Gastrocnemius medialis (tissue), 4 donors: ENCODE data around the gene TTLL3. TPM values are rescaled to one million over a fixed set of nuclear protein-coding genes. Genes with fewer than 3 reads are reported as not detected.
A peak's percentile ranks its signal among the peaks of the same experiment; 100 is the strongest.

Experiments
- ATAC-seq, 2 donors: fragments of 150-250 bp; one replicate each; pipeline ENCODE4 v1.9.1; 2016
- DNase-seq, 2 donors: peaks; one replicate each; pipeline ENCODE4 v3.0.0-alpha.2; 2019
- H3K27ac ChIP-seq, 4 donors: fragments of 200-600 bp; sonication (generic); 1 replicate in 1 of 4; 2 replicates in 3 of 4; pipeline ENCODE4 v1.5.1; 2016 to 2018; ENCODE audit warnings: mild to moderate bottlenecking in 2 of 4, moderate library complexity in 1 of 4
- H3K27me3 ChIP-seq, 3 donors: fragments of 200-600 bp; sonication (generic) in 2 of 3; 1 replicate in 1 of 3; 2 replicates in 2 of 3; pipeline versions ENCODE4 v1.5.1 to v1.6.0; 2016 to 2019; ENCODE audit warnings: mild to moderate bottlenecking in 1 of 3, moderate library complexity in 1 of 3
- H3K36me3 ChIP-seq, 2 donors: fragments of 200-600 bp; sonication (generic) in 1 of 2; one replicate each; pipeline ENCODE4 v1.5.1; 2017 to 2018
- H3K4me1 ChIP-seq, 2 donors: fragments of 200-600 bp; sonication (generic) in 1 of 2; one replicate each; pipeline ENCODE4 v1.5.1; 2016 to 2017; ENCODE audit warnings: mild to moderate bottlenecking in 2 of 2
- H3K4me3 ChIP-seq, 4 donors: fragments of 200-600 bp; sonication (generic) in 3 of 4; 1 replicate in 1 of 4; 2 replicates in 3 of 4; pipeline ENCODE4 v1.5.1; 2016 to 2019; ENCODE audit warnings: mild to moderate bottlenecking in 2 of 4
- H3K9me3 ChIP-seq, 3 donors: fragments of 200-600 bp; sonication (generic) in 2 of 3; 1 replicate in 1 of 3; 2 replicates in 2 of 3; pipeline ENCODE4 v1.5.1; 2016 to 2019
- POLR2A ChIP-seq, 2 donors: fragments of 450-650 bp; IDR thresholded peaks; one replicate each; pipeline ENCODE4 v1.6.1; 2017; ENCODE audit warnings: antibody characterized with exemption in 2 of 2, mild to moderate bottlenecking in 2 of 2, moderate library complexity in 2 of 2
- in situ Hi-C, 4 donors: fragments of 200-750 bp; cut with MboI; loops; one replicate each; pipeline versions ENCODE4 v1.15.0 to v1.8.0; 2017; ENCODE audit warnings: low sequenced_read_pairs in 4 of 4
- intact Hi-C: fragments of 100-400 bp; cut with DNase I; formaldehyde crosslinking; loops from one replicate; pipeline ENCODE4 v1.15.1; 2023; ENCODE audit warnings: low total_unique reads
- total RNA-seq, 4 donors: library from RNA; depleted of rRNA; stranded (reverse); fragments of >200 nt; gene quantifications; one replicate each; pipeline versions ENCODE4 v1.1.0 to v1.2.3, GENCODE V29; 2016
- TF ChIP-seq, protein P1 (sequence below), 5 experiments: fragments of 450-650 bp in 3 of 5; fragments of 200-600 bp in 2 of 5; sonication (generic) in 2 of 5; IDR thresholded peaks in 4 of 5; conservative IDR thresholded peaks in 1 of 5; 1 replicate in 4 of 5; 2 replicates in 1 of 5; pipeline ENCODE4 v1.5.1; 2016 to 2019; ENCODE audit warnings: antibody characterized with exemption in 5 of 5, mild to moderate bottlenecking in 3 of 5, moderate library complexity in 3 of 5

The TTLL3 gene, protein sequence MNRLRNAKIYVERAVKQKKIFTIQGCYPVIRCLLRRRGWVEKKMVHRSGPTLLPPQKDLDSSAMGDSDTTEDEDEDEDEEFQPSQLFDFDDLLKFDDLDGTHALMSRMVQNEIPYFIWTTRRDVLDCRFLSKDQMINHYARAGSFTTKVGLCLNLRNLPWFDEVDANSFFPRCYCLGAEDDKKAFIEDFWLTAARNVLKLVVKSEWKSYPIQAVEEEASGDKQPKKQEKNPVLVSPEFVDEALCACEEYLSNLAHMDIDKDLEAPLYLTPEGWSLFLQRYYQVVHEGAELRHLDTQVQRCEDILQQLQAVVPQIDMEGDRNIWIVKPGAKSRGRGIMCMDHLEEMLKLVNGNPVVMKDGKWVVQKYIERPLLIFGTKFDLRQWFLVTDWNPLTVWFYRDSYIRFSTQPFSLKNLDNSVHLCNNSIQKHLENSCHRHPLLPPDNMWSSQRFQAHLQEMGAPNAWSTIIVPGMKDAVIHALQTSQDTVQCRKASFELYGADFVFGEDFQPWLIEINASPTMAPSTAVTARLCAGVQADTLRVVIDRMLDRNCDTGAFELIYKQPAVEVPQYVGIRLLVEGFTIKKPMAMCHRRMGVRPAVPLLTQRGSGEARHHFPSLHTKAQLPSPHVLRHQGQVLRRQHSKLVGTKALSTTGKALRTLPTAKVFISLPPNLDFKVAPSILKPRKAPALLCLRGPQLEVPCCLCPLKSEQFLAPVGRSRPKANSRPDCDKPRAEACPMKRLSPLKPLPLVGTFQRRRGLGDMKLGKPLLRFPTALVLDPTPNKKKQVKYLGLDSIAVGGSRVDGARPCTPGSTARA
- 10 to 100 TPM in 2 of 4 donors, 1 to 10 TPM in 2; 3.2 to 17.6 (median 8.5) TPM for total RNA-seq

DNA sequence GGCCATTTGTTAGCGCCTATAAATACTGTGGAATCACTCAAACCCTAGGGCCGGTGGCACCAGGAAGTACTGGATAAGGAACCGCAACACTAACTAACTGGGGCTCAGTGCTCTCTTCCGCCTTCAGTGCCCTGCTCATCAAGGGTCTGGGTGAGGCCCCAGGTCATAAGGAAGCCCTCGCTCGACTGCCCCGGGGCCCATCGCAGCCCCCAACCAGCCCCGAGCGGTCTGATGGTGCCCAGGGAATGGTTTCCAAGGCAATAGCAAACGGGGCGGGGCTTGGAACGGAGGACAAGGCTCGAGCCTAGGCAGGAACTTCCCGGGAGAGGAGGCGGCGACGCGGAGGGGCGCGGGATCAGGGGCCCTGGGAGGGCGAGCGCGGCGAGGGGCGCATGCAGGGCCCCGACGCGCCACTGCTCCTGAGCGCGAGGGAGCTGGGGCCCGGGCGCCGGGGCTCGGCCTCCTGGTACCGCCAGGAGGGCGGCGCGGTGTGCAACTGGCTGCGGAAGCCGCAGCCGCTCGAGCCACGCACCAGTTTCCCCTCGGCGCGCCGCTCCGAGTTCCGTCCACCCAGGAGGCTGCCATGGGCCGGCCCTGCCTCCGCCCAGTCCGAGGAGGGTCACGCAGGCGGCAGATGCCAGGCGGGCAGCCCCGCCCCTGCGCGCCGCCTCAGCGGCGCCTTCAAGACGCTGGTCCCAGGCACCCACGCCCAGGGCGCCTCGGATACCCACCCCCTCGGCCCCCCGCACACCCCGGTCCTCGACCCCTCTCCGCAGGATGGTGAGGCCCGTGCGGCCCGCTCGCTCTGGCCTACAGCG is at the start of gene TTLL3:
Gene TTLL3, plus strand, starts transcription at position 648 of the 818 bp plus-strand sequence. CDS start 400 bp downstream, outside the sequence.
- TF ChIP-seq, protein P1, sequence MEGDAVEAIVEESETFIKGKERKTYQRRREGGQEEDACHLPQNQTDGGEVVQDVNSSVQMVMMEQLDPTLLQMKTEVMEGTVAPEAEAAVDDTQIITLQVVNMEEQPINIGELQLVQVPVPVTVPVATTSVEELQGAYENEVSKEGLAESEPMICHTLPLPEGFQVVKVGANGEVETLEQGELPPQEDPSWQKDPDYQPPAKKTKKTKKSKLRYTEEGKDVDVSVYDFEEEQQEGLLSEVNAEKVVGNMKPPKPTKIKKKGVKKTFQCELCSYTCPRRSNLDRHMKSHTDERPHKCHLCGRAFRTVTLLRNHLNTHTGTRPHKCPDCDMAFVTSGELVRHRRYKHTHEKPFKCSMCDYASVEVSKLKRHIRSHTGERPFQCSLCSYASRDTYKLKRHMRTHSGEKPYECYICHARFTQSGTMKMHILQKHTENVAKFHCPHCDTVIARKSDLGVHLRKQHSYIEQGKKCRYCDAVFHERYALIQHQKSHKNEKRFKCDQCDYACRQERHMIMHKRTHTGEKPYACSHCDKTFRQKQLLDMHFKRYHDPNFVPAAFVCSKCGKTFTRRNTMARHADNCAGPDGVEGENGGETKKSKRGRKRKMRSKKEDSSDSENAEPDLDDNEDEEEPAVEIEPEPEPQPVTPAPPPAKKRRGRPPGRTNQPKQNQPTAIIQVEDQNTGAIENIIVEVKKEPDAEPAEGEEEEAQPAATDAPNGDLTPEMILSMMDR (IDR thresholded peaks at IDR 0.05 in 4 of 5, conservative IDR thresholded peaks at IDR 0.05 in 1 of 5) = no peak
- peak; percentile 72 to 73 for TF ChIP-seq POLR2A (IDR thresholded peaks at IDR 0.05)

DNA sequence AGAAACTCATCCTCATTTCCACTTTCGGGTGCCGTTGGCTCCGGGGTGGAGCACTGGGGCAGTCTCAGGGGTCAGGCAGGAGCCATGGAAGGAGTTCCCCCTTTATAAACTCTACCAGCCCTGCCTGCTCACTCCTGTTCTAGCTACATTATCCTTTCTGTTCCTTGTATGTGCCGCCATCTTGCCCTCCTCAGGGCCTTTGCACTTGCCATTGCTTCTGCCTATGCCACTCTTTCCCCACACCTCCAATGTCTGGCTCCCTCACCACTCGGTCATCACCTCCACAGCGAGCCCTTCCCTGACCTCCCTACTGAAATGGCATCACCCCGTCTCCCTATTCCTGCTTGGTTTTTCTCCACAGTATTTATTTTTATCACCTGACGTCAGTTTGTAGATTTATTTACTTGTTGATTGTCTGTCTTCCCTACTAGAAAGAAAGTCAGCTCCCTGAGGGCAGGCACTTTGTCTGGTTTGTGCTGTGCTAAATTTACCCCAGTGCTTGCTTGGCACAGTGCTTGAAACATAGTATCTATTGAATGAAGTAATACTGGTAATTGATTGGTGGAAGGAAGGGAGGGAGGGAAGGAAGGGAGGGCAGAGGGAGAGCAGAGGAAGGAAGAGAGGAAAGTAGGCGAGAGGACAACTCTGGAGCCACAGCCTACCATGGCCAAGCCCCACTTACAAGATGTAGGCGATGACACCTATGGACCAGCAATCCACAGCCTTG is 49.1 kb upstream of the TTLL3 start:
- in situ Hi-C loops (no loop called here), intact Hi-C loops (no loop called here)
- Histone ChIP-seq H3K36me3 (peaks cover 0 to 37% of the 10 kb centered on the region in 2 donors), H3K9me3 (no peaks in the 10 kb centered on the region), H3K4me3 (no peak overlapping the region), H3K4me1 (no peaks in the 10 kb centered on the region), H3K27ac (no peak overlapping the region), H3K27me3 (no peaks in the 10 kb centered on the region)
- DNase-seq (no peak), ATAC-seq (no peak)
- TF ChIP-seq, protein P1 (IDR thresholded peaks at IDR 0.05 in 4 of 5, conservative IDR thresholded peaks at IDR 0.05 in 1 of 5) = no peak
- TF ChIP-seq POLR2A (IDR thresholded peaks at IDR 0.05) = no peak

More for the DNA sequence above, at the start of gene TTLL3:
- intact Hi-C loops = loop anchor here (2.0 kb wide), 1 partner anchor 33 kb away; no protein-coding TSS in a partner anchor
- peak; percentile 71 for ATAC-seq
- DNase-seq = peak; percentile 52 to 72
- in situ Hi-C loops = no loop called here
- Histone ChIP-seq H3K27ac (peak within 1 kb of the TSS; percentile 82 to 95 (median 88)), H3K4me3 (peak within 1 kb of the TSS; percentile 65 to 81 (median 70)), H3K4me1 (peaks cover 17 to 20% of the 10 kb centered on the region in 2 donors), H3K36me3 (peaks cover 0 to 24% of the 10 kb centered on the region in 2 donors), H3K27me3 (no peaks in the 10 kb centered on the region), H3K9me3 (no peaks in the 10 kb centered on the region)

DNA sequence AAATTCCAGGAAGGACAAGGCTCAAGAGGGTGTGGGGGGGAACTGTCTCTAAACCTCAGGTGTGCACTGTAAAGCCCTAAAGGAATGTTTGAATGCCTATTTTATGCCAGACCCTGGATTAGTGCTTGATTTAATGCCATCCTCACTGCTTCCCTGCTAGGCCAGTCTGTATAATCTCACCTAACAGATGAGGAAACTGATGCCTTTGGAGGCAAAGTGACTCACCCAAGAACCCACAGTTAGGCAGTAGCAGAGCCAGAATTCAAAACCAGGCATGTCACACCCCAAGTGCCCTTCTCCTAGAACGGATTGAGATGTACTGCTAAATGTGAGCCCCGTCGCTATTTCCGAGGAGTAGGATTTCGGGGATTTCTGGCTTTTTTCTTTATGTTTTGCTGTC is 48.1 kb upstream of the TTLL3 start:
- ATAC-seq = no peak
- H3K9me3 ChIP-seq = no peaks in the 10 kb centered on the region
- H3K27ac ChIP-seq = no peak overlapping the region
- H3K27me3 ChIP-seq = no peaks in the 10 kb centered on the region
- intact Hi-C loops = no loop called here
- no peak for DNase-seq
- peaks cover 0 to under 1% of the 10 kb centered on the region in 2 donors for H3K4me1 ChIP-seq
- peaks cover 0 to 28% of the 10 kb centered on the region in 2 donors for H3K36me3 ChIP-seq
- TF ChIP-seq, protein P1 (IDR thresholded peaks at IDR 0.05 in 4 of 5, conservative IDR thresholded peaks at IDR 0.05 in 1 of 5) = no peak
- no peak for TF ChIP-seq POLR2A (IDR thresholded peaks at IDR 0.05)
- in situ Hi-C loops = no loop called here
- no peak overlapping the region for H3K4me3 ChIP-seq

DNA sequence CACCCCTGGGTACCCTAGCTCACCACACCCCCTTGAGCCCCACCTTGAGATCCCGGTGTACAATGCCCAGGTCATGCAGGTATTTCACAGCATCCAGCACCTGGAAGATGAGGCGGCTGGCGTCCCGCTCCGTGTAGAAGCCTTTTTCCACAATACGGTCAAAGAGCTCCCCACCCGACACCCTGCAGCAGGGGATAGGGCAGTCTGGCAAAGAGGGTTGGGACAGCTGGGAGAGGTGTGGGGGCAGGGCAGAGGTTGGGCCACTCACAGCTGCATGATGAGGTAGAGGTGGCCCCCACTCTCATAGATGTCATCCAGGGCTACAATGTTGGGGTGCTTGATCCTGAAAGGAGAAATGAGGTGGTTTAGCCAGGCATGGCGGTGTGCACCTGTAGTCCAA is 47.2 kb upstream of the TTLL3 start:
- Histone ChIP-seq H3K36me3 (peaks cover 0 to 18% of the 10 kb centered on the region in 2 donors), H3K27me3 (no peaks in the 10 kb centered on the region), H3K9me3 (no peaks in the 10 kb centered on the region), H3K4me3 (no peak overlapping the region), H3K27ac (no peak overlapping the region), H3K4me1 (peaks cover 0 to 4% of the 10 kb centered on the region in 2 donors)
- ATAC-seq (no peak), DNase-seq (no peak)
- intact Hi-C loops = no loop called here
- TF ChIP-seq POLR2A (IDR thresholded peaks at IDR 0.05) = no peak
- TF ChIP-seq, protein P1 (IDR thresholded peaks at IDR 0.05 in 4 of 5, conservative IDR thresholded peaks at IDR 0.05 in 1 of 5) = no peak
- in situ Hi-C loops = no loop called here
